ENCODE measurements around the gene BBS9. TPM values are rescaled to one million over a fixed set of nuclear protein-coding genes. Genes with fewer than 3 reads are reported as not detected.

BBS9 gene
- total RNA-seq, 1 experiment from 2014 or later = 4.7 TPM

GRCh38 chr7:33559324-33559710 is 430.0 kb downstream of the BBS9 start:
- Histone ChIP-seq H3K4me3 (ENCODE audit: low read depth, low read length) (no peak overlapping the region), H3K9me3 (no peaks in the 10 kb centered on the region), H3K4me1 (no peaks in the 10 kb centered on the region), H3K36me3 (ENCODE audit: control insufficient read depth, insufficient read depth, low read length) (no peaks in the 10 kb centered on the region), H3K27me3 (replicated peaks; ENCODE audit: control insufficient read depth, insufficient read depth, low read length) (no peaks in the 10 kb centered on the region)
- ChIA-PET CTCF (no interaction called here), POLR2A (no interaction called here)
- Mint-ChIP-seq H3K36me3 (ENCODE audit: insufficient read depth, unreplicated experiment) (no peaks in the 10 kb centered on the region), H3K9me3 (ENCODE audit: unreplicated experiment) (no peaks in the 10 kb centered on the region), H3K4me1 (ENCODE audit: low read depth, unreplicated experiment) (no peaks in the 10 kb centered on the region), H3K27ac (ENCODE audit: unreplicated experiment) (no peak overlapping the region), H3K4me3 (ENCODE audit: unreplicated experiment) (no peak overlapping the region), H3K27me3 (ENCODE audit: insufficient read depth, unreplicated experiment) (peaks cover 3% of the 10 kb centered on the region)
- no peak for TF ChIP-seq CTCF (IDR thresholded peaks at IDR 0.05; ENCODE audit: insufficient read depth in 1 of 2, low read depth in 1 of 2, low read length in 1 of 2, severe bottlenecking in 1 of 2, unreplicated experiment in 1 of 2)
- DNase-seq = no peak
- intact Hi-C loops (cut with micrococcal nuclease; ENCODE audit: unreplicated experiment) = no loop called here
- BruUV-seq (replicated peaks) = no TSS peak

GRCh38 chr7:33562996-33563395 is 433.6 kb downstream of the BBS9 start:
- Mint-ChIP-seq H3K4me3 (ENCODE audit: unreplicated experiment) (no peak overlapping the region), H3K27me3 (ENCODE audit: insufficient read depth, unreplicated experiment) (peaks cover 6% of the 10 kb centered on the region), H3K36me3 (ENCODE audit: insufficient read depth, unreplicated experiment) (no peaks in the 10 kb centered on the region), H3K4me1 (ENCODE audit: low read depth, unreplicated experiment) (no peaks in the 10 kb centered on the region), H3K27ac (ENCODE audit: unreplicated experiment) (no peak overlapping the region), H3K9me3 (ENCODE audit: unreplicated experiment) (no peaks in the 10 kb centered on the region)
- Histone ChIP-seq H3K27me3 (replicated peaks; ENCODE audit: control insufficient read depth, insufficient read depth, low read length) (no peaks in the 10 kb centered on the region), H3K4me1 (no peaks in the 10 kb centered on the region), H3K36me3 (ENCODE audit: control insufficient read depth, insufficient read depth, low read length) (no peaks in the 10 kb centered on the region), H3K9me3 (no peaks in the 10 kb centered on the region), H3K4me3 (ENCODE audit: low read depth, low read length) (no peak overlapping the region)
- TF ChIP-seq CTCF (IDR thresholded peaks at IDR 0.05; ENCODE audit: insufficient read depth in 1 of 2, low read depth in 1 of 2, low read length in 1 of 2, severe bottlenecking in 1 of 2, unreplicated experiment in 1 of 2) = no peak
- no peak for DNase-seq
- CTCF ChIA-PET = no interaction called here
- BruUV-seq (replicated peaks) = no TSS peak
- intact Hi-C loops (cut with micrococcal nuclease; ENCODE audit: unreplicated experiment) = no loop called here
- POLR2A ChIA-PET = no interaction called here

GRCh38 chr7:33563651-33564050 is 434.3 kb downstream of the BBS9 start:
- Mint-ChIP-seq H3K36me3 (ENCODE audit: insufficient read depth, unreplicated experiment) (no peaks in the 10 kb centered on the region), H3K27me3 (ENCODE audit: insufficient read depth, unreplicated experiment) (peaks cover 6% of the 10 kb centered on the region), H3K27ac (ENCODE audit: unreplicated experiment) (no peak overlapping the region), H3K9me3 (ENCODE audit: unreplicated experiment) (no peaks in the 10 kb centered on the region), H3K4me1 (ENCODE audit: low read depth, unreplicated experiment) (no peaks in the 10 kb centered on the region), H3K4me3 (ENCODE audit: unreplicated experiment) (no peak overlapping the region)
- Histone ChIP-seq H3K27me3 (replicated peaks; ENCODE audit: control insufficient read depth, insufficient read depth, low read length) (no peaks in the 10 kb centered on the region), H3K4me3 (ENCODE audit: low read depth, low read length) (no peak overlapping the region), H3K4me1 (no peaks in the 10 kb centered on the region), H3K36me3 (ENCODE audit: control insufficient read depth, insufficient read depth, low read length) (no peaks in the 10 kb centered on the region), H3K9me3 (no peaks in the 10 kb centered on the region)
- no peak for TF ChIP-seq CTCF (IDR thresholded peaks at IDR 0.05; ENCODE audit: insufficient read depth in 1 of 2, low read depth in 1 of 2, low read length in 1 of 2, severe bottlenecking in 1 of 2, unreplicated experiment in 1 of 2)
- CTCF ChIA-PET = no interaction called here
- POLR2A ChIA-PET = no interaction called here
- intact Hi-C loops (cut with micrococcal nuclease; ENCODE audit: unreplicated experiment) = no loop called here
- no TSS peak for BruUV-seq (replicated peaks)
- no peak for DNase-seq
